ENCODE measurements around the gene IL34.

- TF ChIP-seq EZH2phosphoT487 (IDR thresholded peaks at IDR 0.05; ENCODE audit: borderline replicate concordance, low read depth, low read length): no peak
- no peak for TF ChIP-seq CTCF (conservative IDR thresholded peaks at IDR 0.05; ENCODE audit: low read length)
Observed at GRCh38 chr16:70646260-70647241, at the start of gene IL34.

Measured in OCI-LY7 (cell line).